ENCODE measurements around the gene NR2F2. TPM values are rescaled to one million over a fixed set of nuclear protein-coding genes. Genes with fewer than 3 reads are reported as not detected.

Gene NR2F2
- total RNA-seq, 1 donor from 2014 or later = 39.8 TPM

DNA sequence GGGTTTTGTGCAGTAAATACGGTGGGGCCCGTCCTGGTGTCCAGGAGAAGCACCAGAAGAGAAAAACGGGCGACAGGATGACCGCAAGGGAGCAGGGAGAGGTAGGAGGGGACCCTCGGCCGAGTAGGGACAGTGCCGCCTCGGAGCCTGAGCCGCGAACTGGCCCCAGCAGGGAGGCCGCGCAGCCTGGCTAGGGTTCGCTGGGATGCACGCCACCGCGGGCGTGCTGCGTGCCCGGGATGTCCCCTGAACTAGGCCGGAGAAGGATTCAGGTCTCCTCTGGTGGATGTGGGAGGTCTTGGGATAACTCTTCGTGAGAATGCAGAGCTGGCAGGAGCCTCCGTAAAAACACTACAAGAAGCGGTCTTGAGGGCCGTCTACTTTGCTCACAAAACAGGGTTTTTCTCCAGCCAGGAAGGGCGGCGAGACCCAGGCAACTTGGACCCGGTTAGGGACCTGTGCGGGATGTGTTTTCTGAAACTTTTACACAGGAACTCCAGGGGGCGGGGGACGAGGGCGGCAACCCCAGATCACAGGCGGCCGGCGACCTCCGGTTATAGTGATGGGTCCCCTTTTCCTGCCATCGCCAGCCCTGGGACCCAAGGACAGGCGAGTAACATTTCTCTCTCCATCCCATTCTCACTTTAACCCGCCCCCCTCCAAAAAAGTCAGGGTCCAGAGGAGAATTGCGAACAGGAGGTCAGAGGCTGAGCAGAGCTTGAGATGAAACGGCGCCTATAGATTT is 35.5 kb downstream of the NR2F2 start:
- no peak for DNase-seq (ENCODE audit: extremely low spot score in 2 of 2)
- Histone ChIP-seq H3K4me3 (no peak overlapping the region), H3K4me1 (no peaks in the 10 kb centered on the region), H3K36me3 (no peaks in the 10 kb centered on the region), H3K9me3 (no peaks in the 10 kb centered on the region), H3K27me3 (no peaks in the 10 kb centered on the region), H3K27ac (no peak overlapping the region)
- intact Hi-C loops (cut with DNase I) = no loop called here
- no peak for TF ChIP-seq POLR2A (IDR thresholded peaks at IDR 0.05)
- TF ChIP-seq, protein P1, sequence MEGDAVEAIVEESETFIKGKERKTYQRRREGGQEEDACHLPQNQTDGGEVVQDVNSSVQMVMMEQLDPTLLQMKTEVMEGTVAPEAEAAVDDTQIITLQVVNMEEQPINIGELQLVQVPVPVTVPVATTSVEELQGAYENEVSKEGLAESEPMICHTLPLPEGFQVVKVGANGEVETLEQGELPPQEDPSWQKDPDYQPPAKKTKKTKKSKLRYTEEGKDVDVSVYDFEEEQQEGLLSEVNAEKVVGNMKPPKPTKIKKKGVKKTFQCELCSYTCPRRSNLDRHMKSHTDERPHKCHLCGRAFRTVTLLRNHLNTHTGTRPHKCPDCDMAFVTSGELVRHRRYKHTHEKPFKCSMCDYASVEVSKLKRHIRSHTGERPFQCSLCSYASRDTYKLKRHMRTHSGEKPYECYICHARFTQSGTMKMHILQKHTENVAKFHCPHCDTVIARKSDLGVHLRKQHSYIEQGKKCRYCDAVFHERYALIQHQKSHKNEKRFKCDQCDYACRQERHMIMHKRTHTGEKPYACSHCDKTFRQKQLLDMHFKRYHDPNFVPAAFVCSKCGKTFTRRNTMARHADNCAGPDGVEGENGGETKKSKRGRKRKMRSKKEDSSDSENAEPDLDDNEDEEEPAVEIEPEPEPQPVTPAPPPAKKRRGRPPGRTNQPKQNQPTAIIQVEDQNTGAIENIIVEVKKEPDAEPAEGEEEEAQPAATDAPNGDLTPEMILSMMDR (IDR thresholded peaks at IDR 0.05) = no peak
- no peak for TF ChIP-seq POLR2AphosphoS5 (IDR thresholded peaks at IDR 0.05; ENCODE audit: insufficient read depth in 1 of 2, low read depth in 1 of 2)

DNA sequence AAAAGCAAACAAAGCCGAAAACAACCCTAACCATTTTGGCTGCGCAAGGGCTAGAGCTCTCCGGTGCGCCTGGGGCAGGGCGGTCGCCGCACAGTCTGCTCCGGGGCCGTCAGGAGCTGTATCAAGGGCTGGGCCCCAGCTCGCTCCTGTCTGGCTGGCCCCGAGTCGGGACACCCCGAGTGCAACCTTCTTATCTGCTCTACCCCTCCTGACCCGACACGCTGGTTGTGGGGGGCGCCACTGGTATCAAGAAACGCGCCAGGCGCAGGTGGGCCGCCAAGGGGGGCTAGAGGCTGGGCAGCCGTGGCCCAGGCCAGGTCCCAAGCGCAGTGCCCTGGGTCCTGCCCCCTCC is 36.0 kb downstream of the NR2F2 start:
- no peak for DNase-seq (ENCODE audit: extremely low spot score in 2 of 2)
- H3K27me3 ChIP-seq = no peaks in the 10 kb centered on the region
- H3K4me1 ChIP-seq = no peaks in the 10 kb centered on the region
- no peaks in the 10 kb centered on the region for H3K9me3 ChIP-seq
- no peak overlapping the region for H3K4me3 ChIP-seq
- TF ChIP-seq, protein P1 (IDR thresholded peaks at IDR 0.05) = no peak
- no peak for TF ChIP-seq POLR2A (IDR thresholded peaks at IDR 0.05)
- no peak for TF ChIP-seq POLR2AphosphoS5 (IDR thresholded peaks at IDR 0.05; ENCODE audit: insufficient read depth in 1 of 2, low read depth in 1 of 2)
- no peaks in the 10 kb centered on the region for H3K36me3 ChIP-seq
- H3K27ac ChIP-seq = no peak overlapping the region
- intact Hi-C loops (cut with DNase I) = no loop called here

DNA sequence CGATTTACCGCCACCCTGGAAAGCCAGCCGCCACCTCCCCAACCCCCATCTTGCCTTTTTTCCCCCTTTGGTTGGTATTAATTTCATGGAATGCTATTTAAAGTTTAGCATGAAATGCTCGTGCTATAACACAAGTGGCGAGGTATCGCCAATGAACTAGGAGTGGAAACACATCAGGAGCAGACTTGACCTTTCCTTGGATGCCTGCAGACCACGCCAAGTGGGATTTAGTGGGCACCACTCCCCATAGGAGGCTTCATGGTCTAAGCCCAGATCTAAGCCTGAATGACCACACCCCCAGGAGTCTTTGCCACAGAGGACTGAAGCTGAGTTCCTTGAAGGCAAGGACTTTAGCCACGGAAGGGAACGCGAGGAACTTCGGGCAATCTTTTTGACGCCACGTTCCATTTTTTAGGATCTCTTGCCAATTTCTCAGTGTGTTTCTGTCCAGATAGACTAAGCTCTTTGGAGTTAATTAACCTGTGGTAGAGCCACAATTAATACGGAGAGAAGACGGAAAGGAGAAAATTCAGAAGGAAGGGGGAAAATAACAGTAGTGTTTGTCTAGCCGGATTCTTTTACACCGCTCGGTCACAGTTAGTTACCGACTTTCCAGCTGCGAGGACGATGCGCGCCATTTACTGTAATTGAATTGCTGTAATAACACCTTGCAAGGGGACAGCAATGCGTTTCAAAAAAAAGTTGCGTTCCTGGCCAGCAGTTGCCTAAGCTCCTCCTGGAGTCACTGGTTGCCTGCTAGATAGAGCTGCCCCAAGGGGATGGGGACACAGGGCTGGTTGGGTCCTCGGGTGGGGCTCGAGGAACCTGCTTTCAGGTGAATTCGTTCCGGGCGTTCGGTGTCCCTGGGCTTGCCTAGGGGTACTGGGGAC is 37.1 kb downstream of the NR2F2 start:
- no peaks in the 10 kb centered on the region for H3K36me3 ChIP-seq
- H3K4me1 ChIP-seq = no peaks in the 10 kb centered on the region
- intact Hi-C loops (cut with DNase I) = no loop called here
- no peaks in the 10 kb centered on the region for H3K27me3 ChIP-seq
- H3K4me3 ChIP-seq = peak overlapping the region in 1 of 2 donors; percentile 13
- no peaks in the 10 kb centered on the region for H3K9me3 ChIP-seq
- no peak for DNase-seq (ENCODE audit: extremely low spot score in 2 of 2)
- no peak overlapping the region for H3K27ac ChIP-seq
- no peak for TF ChIP-seq POLR2AphosphoS5 (IDR thresholded peaks at IDR 0.05; ENCODE audit: insufficient read depth in 1 of 2, low read depth in 1 of 2)
- no peak for TF ChIP-seq POLR2A (IDR thresholded peaks at IDR 0.05)
- TF ChIP-seq, protein P1 (IDR thresholded peaks at IDR 0.05) = no peak

DNA sequence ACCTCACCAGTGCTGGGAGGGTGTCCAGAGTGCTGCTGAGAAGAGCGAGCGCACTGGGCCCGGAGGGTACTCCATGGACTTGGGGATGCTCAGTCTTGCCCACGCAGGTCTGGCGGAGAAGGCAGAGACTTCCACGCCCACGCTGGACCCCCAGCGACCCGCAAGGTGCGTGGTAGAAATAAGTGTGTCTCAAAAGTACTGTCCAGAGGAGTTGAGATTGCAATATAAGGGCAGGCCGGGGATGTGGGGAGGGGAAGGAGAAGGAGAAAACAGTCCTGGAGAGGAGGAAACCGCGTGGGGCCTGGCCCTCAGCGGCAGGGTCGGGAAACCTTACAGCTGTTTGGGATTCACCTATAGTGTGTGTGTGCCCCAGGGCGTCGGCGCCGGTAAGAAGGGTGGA is 38.9 kb downstream of the NR2F2 start:
- Histone ChIP-seq H3K27ac (no peak overlapping the region), H3K4me3 (no peak overlapping the region), H3K36me3 (no peaks in the 10 kb centered on the region), H3K4me1 (no peaks in the 10 kb centered on the region), H3K27me3 (no peaks in the 10 kb centered on the region), H3K9me3 (no peaks in the 10 kb centered on the region)
- TF ChIP-seq POLR2A (IDR thresholded peaks at IDR 0.05) (no peak), POLR2AphosphoS5 (IDR thresholded peaks at IDR 0.05; ENCODE audit: insufficient read depth in 1 of 2, low read depth in 1 of 2) (no peak)
- TF ChIP-seq, protein P1 (IDR thresholded peaks at IDR 0.05) = no peak
- intact Hi-C loops (cut with DNase I) = no loop called here
- DNase-seq (ENCODE audit: extremely low spot score in 2 of 2) = no peak

Data from vagina (tissue), 2 donors.